Upper lobe of right lung (tissue), 1 donor: ENCODE results near the gene PBOV1. TPM values are rescaled to one million over a fixed set of nuclear protein-coding genes. Genes with fewer than 3 reads are reported as not detected.

Experiments used
- ATAC-seq: fragments of 200-7000 bp; cut with Tn5 transposase; one replicate; pipeline ENCODE4 v1.9.1; 2020; ENCODE audit warnings: mild to moderate bottlenecking, moderate library complexity
- DNase-seq: peaks from one replicate; pipeline ENCODE4 v3.0.0-alpha.2; 2020
- H3K27ac ChIP-seq: fragments of 200-600 bp; one replicate; pipeline ENCODE4 v1.8.0; 2022
- H3K27me3 ChIP-seq: fragments of 200-600 bp; one replicate; pipeline ENCODE4 v1.8.0; 2022; ENCODE audit warnings: mild to moderate bottlenecking
- H3K36me3 ChIP-seq: fragments of 200-600 bp; one replicate; pipeline ENCODE4 v1.8.0; 2022
- H3K4me1 ChIP-seq: fragments of 200-600 bp; one replicate; pipeline ENCODE4 v1.8.0; 2022
- H3K4me3 ChIP-seq: fragments of 200-600 bp; one replicate; pipeline ENCODE4 v1.8.0; 2022; ENCODE audit warnings: mild to moderate bottlenecking
- H3K9me3 ChIP-seq: fragments of 200-600 bp; one replicate; pipeline ENCODE4 v1.8.0; 2022
- intact Hi-C: fragments of 100-400 bp; cut with DNase I; formaldehyde crosslinking; loops from one replicate; pipeline ENCODE4 v1.11.0; 2022
- total RNA-seq: library from RNA; stranded (reverse); fragmentation: NEBNext Ultra II Directional; extraction: Animal tissue kit (Norgen Biotek cat#: 25700); gene quantifications from one replicate; pipeline ENCODE4 v1.2.1, GENCODE V29; 2021
- TF ChIP-seq, protein P1 (sequence below): fragments of 200-600 bp; IDR thresholded peaks from one replicate; pipeline ENCODE4 v1.8.0; 2022; ENCODE audit warnings: antibody characterized with exemption
- donor health status: DM: no; HTN: yes; CAD: no; lungs with severe emphysema.

Gene PBOV1
- total RNA-seq, 1 donor from 2014 or later = not detected

DNA sequence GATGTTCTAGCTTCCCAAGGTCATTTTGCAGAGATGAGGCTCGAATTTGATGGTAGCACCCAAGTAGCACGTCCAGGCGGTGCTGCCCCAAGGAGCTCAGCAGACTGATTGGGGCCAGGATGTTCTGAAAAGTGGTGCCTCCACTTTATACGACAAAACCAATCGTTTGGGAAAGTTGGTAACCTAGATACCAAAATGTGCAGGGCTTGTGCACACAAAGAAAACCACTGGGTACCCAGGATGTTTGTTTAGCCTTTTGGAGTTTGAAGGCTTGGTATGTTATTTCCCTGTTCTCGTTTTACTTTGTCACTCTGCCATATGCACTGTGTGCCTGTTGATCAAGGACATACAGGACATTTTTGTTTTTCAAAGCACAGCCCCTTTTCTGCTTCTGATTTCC is 40.7 kb upstream of the PBOV1 start:
- Histone ChIP-seq H3K36me3 (peaks cover 8% of the 10 kb centered on the region), H3K9me3 (no peaks in the 10 kb centered on the region), H3K4me1 (no peaks in the 10 kb centered on the region), H3K27ac (peak overlapping the region; percentile 60), H3K27me3 (no peaks in the 10 kb centered on the region), H3K4me3 (no peak overlapping the region)
- ATAC-seq = peak; percentile 85
- TF ChIP-seq, protein P1, sequence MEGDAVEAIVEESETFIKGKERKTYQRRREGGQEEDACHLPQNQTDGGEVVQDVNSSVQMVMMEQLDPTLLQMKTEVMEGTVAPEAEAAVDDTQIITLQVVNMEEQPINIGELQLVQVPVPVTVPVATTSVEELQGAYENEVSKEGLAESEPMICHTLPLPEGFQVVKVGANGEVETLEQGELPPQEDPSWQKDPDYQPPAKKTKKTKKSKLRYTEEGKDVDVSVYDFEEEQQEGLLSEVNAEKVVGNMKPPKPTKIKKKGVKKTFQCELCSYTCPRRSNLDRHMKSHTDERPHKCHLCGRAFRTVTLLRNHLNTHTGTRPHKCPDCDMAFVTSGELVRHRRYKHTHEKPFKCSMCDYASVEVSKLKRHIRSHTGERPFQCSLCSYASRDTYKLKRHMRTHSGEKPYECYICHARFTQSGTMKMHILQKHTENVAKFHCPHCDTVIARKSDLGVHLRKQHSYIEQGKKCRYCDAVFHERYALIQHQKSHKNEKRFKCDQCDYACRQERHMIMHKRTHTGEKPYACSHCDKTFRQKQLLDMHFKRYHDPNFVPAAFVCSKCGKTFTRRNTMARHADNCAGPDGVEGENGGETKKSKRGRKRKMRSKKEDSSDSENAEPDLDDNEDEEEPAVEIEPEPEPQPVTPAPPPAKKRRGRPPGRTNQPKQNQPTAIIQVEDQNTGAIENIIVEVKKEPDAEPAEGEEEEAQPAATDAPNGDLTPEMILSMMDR = no peak
- no peak for DNase-seq
- intact Hi-C loops = no loop called here

- ATAC-seq = no peak
- intact Hi-C loops = no loop called here
- DNase-seq = no peak
- Histone ChIP-seq H3K9me3 (no peaks in the 10 kb centered on the region), H3K27me3 (no peaks in the 10 kb centered on the region), H3K4me1 (no peaks in the 10 kb centered on the region), H3K4me3 (no peak overlapping the region), H3K27ac (no peak overlapping the region), H3K36me3 (peaks cover 8% of the 10 kb centered on the region)
- TF ChIP-seq, protein P1 = no peak
Observed at GRCh38 chr6:138258197-138258596, 39.9 kb upstream of the PBOV1 start.

DNA sequence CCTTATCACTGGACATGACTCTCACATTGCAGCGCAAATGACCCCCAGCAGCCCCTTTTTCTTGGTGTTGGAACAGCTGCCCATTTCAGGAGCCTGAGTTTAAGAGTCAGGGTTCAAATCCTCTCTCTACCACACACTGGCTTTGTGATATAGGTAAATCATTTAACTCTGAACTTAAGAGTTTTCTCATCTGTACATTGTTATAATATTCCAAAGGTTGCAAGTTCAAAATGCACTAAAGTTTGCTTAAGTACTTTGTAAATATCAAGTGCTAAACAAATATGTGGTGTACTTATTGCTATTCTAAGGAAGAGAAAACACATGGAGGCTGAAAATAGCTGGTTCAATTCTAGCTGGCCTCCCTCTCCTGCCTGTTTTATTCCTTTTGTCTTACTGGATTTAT is 39.3 kb upstream of the PBOV1 start:
- Histone ChIP-seq H3K4me1 (no peaks in the 10 kb centered on the region), H3K4me3 (no peak overlapping the region), H3K9me3 (no peaks in the 10 kb centered on the region), H3K27ac (no peak overlapping the region), H3K36me3 (peaks cover 3% of the 10 kb centered on the region), H3K27me3 (no peaks in the 10 kb centered on the region)
- TF ChIP-seq, protein P1 = no peak
- no peak for DNase-seq
- intact Hi-C loops = no loop called here
- ATAC-seq = no peak

- no peaks in the 10 kb centered on the region for H3K4me1 ChIP-seq
- intact Hi-C loops = no loop called here
- ATAC-seq (no peak), DNase-seq (no peak)
- TF ChIP-seq, protein P1 = no peak
- H3K36me3 ChIP-seq = no peaks in the 10 kb centered on the region
- no peak overlapping the region for H3K27ac ChIP-seq
- H3K4me3 ChIP-seq = no peak overlapping the region
- no peaks in the 10 kb centered on the region for H3K9me3 ChIP-seq
- no peaks in the 10 kb centered on the region for H3K27me3 ChIP-seq
Observed at GRCh38 chr6:138255443-138255842, 37.2 kb upstream of the PBOV1 start.

- no peaks in the 10 kb centered on the region for H3K9me3 ChIP-seq
- TF ChIP-seq, protein P1 = no peak
- no peak overlapping the region for H3K27ac ChIP-seq
- H3K27me3 ChIP-seq = no peaks in the 10 kb centered on the region
- ATAC-seq (no peak), DNase-seq (no peak)
- H3K36me3 ChIP-seq = no peaks in the 10 kb centered on the region
- intact Hi-C loops = no loop called here
- no peaks in the 10 kb centered on the region for H3K4me1 ChIP-seq
- no peak overlapping the region for H3K4me3 ChIP-seq
Observed at GRCh38 chr6:138253731-138254130, 35.4 kb upstream of the PBOV1 start.
